ENCODE measurements around the gene CHST8.
A peak's percentile ranks its signal among the peaks of the same experiment; 100 is the strongest.
"Not testable (repeated sequence)": the region's sequence is repeated elsewhere in the genome, so short reads cannot be mapped to it uniquely, and the experiment has no call there.

CHST8 gene

GRCh38 chr19:33812388-33813330 lies 190.9 kb downstream of the CHST8 start:
- DNase-seq (ENCODE audit: low read depth) = no peak

- DNase-seq (ENCODE audit: low read depth) = no peak
Measured at GRCh38 chr19:33813391-33814101, 191.8 kb downstream of the CHST8 start.

- DNase-seq (ENCODE audit: low read depth) = no peak
Measured at GRCh38 chr19:33814181-33815165, 192.7 kb downstream of the CHST8 start.

GRCh38 chr19:33815380-33816340 lies 193.9 kb downstream of the CHST8 start:
- DNase-seq (ENCODE audit: low read depth) = no peak

- DNase-seq (ENCODE audit: low read depth) = no peak
Measured at GRCh38 chr19:33818411-33818810, 196.7 kb downstream of the CHST8 start.

GRCh38 chr19:33819078-33819477 lies 197.3 kb downstream of the CHST8 start:
- not testable (repeated sequence) for DNase-seq (ENCODE audit: low read depth)

GRCh38 chr19:33819506-33819879 lies 197.7 kb downstream of the CHST8 start:
- DNase-seq (ENCODE audit: low read depth) = no peak

GRCh38 chr19:33819880-33820781 lies 198.4 kb downstream of the CHST8 start:
- peak; percentile 80 for DNase-seq (ENCODE audit: low read depth)

- DNase-seq (ENCODE audit: low read depth) = no peak
Measured at GRCh38 chr19:33821871-33822270, 200.1 kb downstream of the CHST8 start.
